ENCODE data around the gene DNLZ. TPM values are rescaled to one million over a fixed set of nuclear protein-coding genes. Genes with fewer than 3 reads are reported as not detected.

The DNLZ gene
- total and polyA plus RNA-seq, 10 of the 15 experiments (the other 5 are each of a cell fraction or from before 2014, with no cell fraction given): 0.66 to 29.7 (median 14.7) TPM; not detected in 1

DNA sequence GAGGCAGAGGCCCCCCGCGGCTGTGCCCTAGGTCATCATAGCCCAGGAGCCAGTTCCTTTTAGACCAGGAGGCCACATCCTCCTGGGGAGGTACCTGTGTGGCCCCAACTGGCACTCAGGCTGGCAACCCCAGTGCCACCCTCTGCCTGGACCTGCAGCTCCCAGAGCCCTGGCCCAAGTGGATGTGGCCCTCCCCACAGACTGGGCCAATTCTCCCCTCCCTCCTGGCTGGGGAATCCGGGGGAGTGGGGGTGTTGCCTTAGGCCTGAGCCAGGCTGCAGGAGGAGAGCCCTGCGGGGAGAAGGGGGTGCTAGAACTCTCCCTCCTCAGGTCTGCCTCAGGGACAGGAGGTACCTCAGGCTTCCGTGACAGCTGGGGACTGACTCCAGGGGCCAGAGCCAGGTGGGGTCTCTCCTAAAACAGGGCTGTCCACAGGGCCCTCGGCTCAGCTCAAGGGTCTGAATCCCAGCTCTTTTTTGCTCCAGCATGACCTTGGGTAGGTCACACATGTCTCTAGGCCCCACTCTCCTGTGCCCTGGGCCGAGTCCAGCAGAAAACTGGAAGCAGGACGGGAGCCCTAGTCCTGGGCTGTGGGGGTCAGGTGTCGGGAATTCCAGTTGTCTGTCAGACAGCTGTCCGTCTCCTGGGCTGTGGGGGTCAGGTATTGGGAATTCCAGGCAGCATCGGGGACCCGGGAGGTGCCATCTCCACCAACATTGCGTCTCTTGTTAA lies 9.6 kb downstream of the DNLZ start:
- Histone ChIP-seq H3K27me3 (replicated peaks in 1 of 2; ENCODE audit: control insufficient read depth in 2 of 2, insufficient read depth in 2 of 2, low read length in 1 of 2) (no peaks in the 10 kb centered on the region), H2AFZ (ENCODE audit: control insufficient read depth, low read depth, low read length) (no peak overlapping the region), H3K27ac (ENCODE audit: control insufficient read depth, insufficient read depth) (no peak overlapping the region), H3K9me3 (replicated peaks; ENCODE audit: control insufficient read depth, insufficient read depth, low read length) (no peaks in the 10 kb centered on the region), H3K4me2 (ENCODE audit: control insufficient read depth, insufficient read depth) (no peak overlapping the region), H4K20me1 (ENCODE audit: control insufficient read depth, insufficient read depth) (no peaks in the 10 kb centered on the region), H3K4me1 (ENCODE audit: control insufficient read depth, insufficient read depth, low read length) (no peaks in the 10 kb centered on the region), H3K36me3 (ENCODE audit: control insufficient read depth in 2 of 2, insufficient read depth in 2 of 2, low read length in 1 of 2) (no peaks in the 10 kb centered on the region), H3K9ac (ENCODE audit: control insufficient read depth, insufficient read depth, low read length) (no peak overlapping the region), H3K4me3 (no peak overlapping the region), H3K79me2 (ENCODE audit: control insufficient read depth, insufficient read depth, low read length) (no peaks in the 10 kb centered on the region)
- ChIA-PET CTCF (no interaction called here), RAD21 (ENCODE audit: unreplicated experiment) (no interaction called here), SMC1A (ENCODE audit: uncharacterized antibody, unreplicated experiment) (no interaction called here), POLR2A (no interaction called here)
- no TSS peak for BruUV-seq (replicated peaks)
- intact Hi-C loops (cut with micrococcal nuclease; ENCODE audit: unreplicated experiment) (no loop called here), in situ Hi-C loops (cut with MboI) (no loop called here)
- 37% methylated on average over 11 of the region's 13 CpGs for WGBS (ENCODE audit: insufficient coverage, insufficient replicate concordance, low lambda C conversion rate, missing lambda C conversion rate)
- no peak for TF ChIP-seq HCFC1 (IDR thresholded peaks at IDR 0.05; ENCODE audit: low read length)
- no peak for TF ChIP-seq RBBP5 (conservative IDR thresholded peaks at IDR 0.05)
- no peak for TF ChIP-seq GATAD2B (conservative IDR thresholded peaks at IDR 0.05; ENCODE audit: low read depth)
- TF ChIP-seq, protein P1, sequence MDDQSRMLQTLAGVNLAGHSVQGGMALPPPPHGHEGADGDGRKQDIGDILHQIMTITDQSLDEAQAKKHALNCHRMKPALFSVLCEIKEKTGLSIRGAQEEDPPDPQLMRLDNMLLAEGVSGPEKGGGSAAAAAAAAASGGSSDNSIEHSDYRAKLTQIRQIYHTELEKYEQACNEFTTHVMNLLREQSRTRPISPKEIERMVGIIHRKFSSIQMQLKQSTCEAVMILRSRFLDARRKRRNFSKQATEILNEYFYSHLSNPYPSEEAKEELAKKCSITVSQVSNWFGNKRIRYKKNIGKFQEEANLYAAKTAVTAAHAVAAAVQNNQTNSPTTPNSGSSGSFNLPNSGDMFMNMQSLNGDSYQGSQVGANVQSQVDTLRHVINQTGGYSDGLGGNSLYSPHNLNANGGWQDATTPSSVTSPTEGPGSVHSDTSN (IDR thresholded peaks at IDR 0.05; ENCODE audit: insufficient replicate concordance, low read depth, low read length): no peak
- TF ChIP-seq, protein P2, sequence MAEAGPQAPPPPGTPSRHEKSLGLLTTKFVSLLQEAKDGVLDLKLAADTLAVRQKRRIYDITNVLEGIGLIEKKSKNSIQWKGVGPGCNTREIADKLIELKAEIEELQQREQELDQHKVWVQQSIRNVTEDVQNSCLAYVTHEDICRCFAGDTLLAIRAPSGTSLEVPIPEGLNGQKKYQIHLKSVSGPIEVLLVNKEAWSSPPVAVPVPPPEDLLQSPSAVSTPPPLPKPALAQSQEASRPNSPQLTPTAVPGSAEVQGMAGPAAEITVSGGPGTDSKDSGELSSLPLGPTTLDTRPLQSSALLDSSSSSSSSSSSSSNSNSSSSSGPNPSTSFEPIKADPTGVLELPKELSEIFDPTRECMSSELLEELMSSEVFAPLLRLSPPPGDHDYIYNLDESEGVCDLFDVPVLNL (IDR thresholded peaks at IDR 0.05; ENCODE audit: low read depth, low read length): no peak
- FAIRE-seq (no peak), ATAC-seq (no peak; the same call in 2 of the 3 replicates), DNase-seq (ENCODE audit: low read depth, low spot score) (no peak)

All from GM12878 (cell line).